Renal cortex interstitium (tissue), 11 donors: Measurements from ENCODE around the gene TPM4. TPM values are rescaled to one million over a fixed set of nuclear protein-coding genes. Genes with fewer than 3 reads are reported as not detected.
"Not testable (repeated sequence)": the region's sequence is repeated elsewhere in the genome, so short reads cannot be mapped to it uniquely, and the experiment has no call there.

Source experiments
- DNase-seq, 11 donors: peaks; one replicate each; pipeline ENCODE4 v3.0.0-alpha.2; 2013; ENCODE audit warnings: low read depth in 9 of 11, low spot score in 4 of 11; ENCODE audit errors: extremely low read depth in 1 of 11
- polyA plus RNA-seq, 3 donors: library from polyadenylated mRNA; unstranded; fragments of 120-200 nt; gene quantifications; one replicate each; pipeline ENCODE4 v1.2.1, GENCODE V29; 2013; ENCODE audit not compliant: insufficient read length in 3 of 3

Gene TPM4
- polyA plus RNA-seq, 3 donors, result 525 to 623 (median 557) TPM

DNA sequence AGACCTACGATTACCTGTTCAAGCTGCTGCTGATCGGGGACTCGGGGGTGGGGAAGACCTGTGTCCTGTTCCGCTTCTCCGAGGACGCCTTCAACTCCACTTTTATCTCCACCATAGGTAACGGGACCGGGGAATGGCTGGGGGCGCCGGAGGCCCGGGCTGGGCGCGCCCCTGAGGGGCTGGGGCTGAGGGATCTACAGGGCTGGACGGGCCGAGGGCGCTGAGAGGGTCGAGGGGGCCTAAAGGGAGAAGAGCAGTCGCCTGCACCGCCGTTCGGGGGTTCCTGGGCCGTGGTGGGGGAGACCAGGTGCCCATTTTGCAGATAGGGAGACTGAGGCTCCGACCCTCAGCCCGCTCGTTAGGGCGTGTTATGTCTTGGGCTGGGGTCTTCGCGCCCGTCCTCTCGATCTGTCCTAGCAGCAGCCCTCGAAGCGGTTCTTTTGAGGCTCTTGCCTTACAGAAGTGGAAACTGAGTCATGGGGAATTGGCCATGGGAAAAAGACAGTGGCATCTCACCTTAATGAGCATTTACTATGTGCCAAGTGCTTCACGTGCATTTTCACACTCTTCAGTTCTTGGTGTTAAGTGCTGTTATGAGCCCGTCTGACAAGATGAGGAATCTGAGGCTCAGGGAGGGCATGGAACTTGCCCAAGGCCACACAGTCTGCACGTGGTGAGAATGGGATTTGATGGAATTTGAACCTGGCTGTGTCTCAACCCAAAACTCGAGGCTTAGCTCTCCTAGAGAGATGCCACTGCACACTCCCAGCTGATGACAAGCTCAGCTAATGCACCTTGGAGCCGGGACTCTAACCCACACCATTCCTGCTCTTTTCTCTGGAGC lies 35.8 kb downstream of the TPM4 start:
- no peak for DNase-seq

GRCh38 chr19:16112778-16113177 lies 36.5 kb downstream of the TPM4 start:
- DNase-seq, result no peak

DNA sequence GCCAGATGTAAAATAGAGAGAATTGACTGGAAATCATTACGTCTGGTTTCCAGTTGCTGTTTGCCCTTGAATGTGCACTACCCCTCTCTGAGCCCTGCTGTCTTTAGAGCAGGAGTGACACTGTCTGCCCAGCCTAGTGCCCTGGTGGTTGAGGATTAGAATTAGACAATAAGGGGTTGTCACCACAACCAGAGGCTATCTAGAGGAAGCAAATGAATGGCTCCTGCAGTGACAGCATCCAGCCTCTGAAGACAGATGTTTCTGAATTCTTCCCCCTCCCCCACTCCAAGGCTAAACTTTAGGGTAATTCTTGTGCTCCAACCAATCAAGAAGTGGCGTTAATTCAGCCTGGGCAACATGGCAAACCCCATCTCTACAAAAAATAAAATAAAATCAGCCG lies 37.4 kb downstream of the TPM4 start:
- DNase-seq, result no peak

DNA sequence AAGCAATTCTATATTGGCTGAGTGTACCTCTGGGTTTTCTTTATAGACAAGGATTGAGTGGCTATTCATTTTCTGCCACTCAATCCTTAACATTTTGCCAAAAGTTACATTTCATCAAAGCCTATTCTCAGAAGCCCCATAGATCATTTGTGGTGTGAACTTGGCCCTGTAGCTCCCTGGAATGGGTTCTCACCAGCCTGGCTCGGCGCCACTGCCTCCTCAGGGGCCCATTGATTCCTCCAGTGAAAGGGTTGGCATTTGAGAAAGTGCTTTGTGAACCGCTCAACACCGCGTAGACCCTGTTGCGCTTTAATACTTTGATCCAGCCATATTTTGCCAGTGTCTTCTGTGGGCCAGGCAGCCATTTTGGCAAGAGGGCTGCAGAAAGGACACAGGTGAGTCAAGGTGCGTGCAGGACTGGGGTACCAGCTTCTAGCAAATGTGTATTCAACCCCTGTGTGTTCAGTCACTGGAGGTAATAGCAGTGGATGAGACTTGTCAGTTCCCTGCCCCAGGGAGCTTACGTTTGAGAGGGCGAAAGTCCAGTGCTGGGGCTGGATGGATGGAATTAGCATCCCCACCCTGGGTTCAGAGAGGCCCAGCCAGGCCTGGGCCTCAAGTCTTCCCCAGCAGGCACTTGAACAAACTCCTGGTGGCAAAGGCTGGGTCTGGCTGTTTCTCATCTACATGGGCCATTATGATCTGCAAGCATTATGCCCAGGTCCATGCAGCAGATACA lies 39.2 kb downstream of the TPM4 start:
- no peak for DNase-seq

- DNase-seq, result no peak
Measured at GRCh38 chr19:16116067-16116466, 39.8 kb downstream of the TPM4 start.

GRCh38 chr19:16117594-16118033 lies 41.3 kb downstream of the TPM4 start:
- no peak for DNase-seq

GRCh38 chr19:16118489-16119033 lies 42.3 kb downstream of the TPM4 start:
- no peak for DNase-seq

GRCh38 chr19:16119075-16119857 lies 43.0 kb downstream of the TPM4 start:
- DNase-seq, result not testable (repeated sequence)

DNA sequence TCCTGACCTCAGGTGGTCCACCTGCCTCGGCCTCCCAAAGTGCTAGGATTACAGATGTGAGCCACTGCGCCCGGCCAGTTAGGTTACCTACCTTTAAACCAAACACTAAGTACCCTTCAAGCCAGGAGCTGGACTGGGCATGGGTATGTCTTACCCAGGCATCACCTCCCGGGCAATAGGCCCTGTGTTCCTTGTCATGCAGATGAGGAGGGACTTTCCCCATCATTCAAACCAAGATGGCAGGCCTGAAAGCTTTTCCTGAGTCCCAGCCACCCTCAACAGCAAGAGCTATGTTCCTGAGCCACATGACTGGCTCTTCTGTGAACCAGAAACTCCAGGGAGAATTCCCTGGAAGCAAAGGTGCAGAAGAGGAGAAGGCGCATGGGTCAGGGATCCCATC lies 44.8 kb downstream of the TPM4 start:
- DNase-seq, result no peak

- no peak for DNase-seq
Measured at GRCh38 chr19:16121967-16122366, 45.7 kb downstream of the TPM4 start.

- DNase-seq, result no peak
Measured at GRCh38 chr19:16124953-16125352, 48.7 kb downstream of the TPM4 start.

DNA sequence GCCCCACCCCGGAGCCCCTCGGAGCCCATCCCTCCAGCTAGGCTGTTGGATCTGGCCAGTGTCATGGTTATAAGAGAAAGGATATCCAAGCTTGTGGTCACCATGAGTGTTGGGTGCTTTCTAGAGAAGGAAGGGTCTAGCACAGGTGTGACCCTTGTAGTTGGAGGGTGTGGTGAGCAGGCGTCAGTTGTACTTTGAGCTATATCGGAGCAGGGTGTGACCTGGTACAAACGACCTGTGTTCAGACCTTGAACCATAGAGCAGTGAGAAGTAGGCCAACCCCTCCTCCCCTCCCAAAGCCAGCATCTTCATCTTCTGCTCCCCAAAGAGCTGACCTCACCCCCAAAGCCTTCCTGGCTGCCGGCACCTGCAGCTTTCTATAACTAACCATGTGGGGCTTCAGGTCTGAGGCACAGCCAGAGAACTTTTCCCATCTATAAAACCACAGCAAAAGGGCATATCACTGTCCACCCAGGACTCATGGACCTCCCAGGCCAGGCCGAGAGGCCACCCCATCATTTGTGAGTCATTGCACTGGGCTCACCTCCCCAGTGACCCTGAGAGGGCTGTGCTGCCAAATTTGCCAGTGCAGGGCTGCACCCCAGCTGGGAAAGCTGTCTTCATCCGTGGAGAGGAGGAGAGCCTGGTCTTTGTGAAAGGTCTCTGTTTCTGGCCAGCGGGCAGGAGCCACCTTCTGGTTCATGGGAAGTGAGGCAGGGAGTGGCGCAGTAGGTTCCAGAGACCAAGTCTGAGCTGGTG lies 49.6 kb downstream of the TPM4 start:
- no peak for DNase-seq

GRCh38 chr19:16127080-16127479 lies 50.8 kb downstream of the TPM4 start:
- no peak for DNase-seq

DNA sequence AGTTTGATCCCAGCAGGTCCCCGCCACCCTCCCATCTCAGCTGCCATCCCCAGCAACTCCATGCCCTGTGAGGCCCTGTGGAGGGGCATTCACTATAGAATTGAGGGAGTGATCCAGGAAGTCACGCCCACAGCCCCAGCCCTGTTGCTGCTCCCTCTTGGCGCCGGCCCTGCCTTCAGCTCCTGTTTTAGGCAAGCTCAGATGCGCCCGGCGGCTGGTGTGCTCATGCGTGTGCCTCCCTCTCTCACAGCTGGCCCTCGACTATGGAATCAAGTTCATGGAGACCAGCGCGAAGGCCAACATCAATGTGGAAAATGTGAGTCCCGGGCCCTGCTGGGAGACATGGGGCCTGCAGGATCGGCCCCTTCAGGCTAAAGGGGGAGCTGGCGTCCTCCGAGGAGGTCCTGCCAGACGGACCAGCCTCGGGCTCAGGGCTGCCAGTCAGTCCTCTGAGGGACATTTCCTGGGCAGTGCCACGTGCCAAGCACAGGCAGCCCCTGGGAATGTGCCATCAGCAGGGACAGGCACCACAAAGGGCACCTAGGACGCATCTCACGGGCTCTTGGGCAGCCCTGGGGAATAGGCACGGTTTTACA lies 51.6 kb downstream of the TPM4 start:
- DNase-seq, result no peak

GRCh38 chr19:16131648-16132047 lies 55.4 kb downstream of the TPM4 start:
- DNase-seq, result no peak

DNA sequence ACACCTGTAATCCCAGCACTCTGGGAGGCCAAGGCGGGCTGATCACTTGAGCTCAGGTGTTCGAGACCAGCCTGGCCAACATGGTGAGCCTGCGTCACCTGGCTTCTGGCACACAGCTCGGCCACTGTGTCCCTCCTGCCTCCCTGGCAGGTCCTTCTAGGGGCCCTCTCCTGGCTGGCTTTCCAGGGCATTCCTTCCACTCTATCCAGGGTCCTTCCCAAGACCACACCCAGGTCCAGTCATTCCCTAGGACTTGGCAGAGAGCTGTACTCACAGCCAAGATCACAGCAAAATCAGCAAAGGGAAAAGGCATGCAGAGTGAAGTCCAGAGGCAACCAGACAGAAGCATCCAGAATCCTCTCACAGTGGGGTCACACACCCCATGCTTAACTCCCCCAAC lies 57.5 kb downstream of the TPM4 start:
- no peak for DNase-seq

DNA sequence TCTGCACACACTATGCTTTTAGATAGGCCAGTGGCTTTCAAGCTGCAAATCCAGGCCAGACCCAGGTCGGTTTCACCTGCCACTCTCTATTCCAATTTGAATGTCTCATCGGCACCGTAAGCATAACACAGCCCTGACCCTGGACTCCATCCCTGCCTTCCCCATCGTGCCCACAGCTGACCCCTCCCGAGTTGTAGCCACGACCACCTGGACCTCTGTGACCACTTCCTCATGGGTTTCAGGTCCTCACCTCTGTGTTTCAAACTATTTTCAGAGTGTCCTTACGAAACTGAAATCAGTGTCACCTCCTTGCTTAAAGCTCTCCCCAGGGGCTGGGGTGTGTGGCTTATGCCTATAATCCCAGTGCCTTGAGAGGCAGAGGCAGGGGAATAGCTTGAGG lies 58.2 kb downstream of the TPM4 start:
- DNase-seq, result no peak

DNA sequence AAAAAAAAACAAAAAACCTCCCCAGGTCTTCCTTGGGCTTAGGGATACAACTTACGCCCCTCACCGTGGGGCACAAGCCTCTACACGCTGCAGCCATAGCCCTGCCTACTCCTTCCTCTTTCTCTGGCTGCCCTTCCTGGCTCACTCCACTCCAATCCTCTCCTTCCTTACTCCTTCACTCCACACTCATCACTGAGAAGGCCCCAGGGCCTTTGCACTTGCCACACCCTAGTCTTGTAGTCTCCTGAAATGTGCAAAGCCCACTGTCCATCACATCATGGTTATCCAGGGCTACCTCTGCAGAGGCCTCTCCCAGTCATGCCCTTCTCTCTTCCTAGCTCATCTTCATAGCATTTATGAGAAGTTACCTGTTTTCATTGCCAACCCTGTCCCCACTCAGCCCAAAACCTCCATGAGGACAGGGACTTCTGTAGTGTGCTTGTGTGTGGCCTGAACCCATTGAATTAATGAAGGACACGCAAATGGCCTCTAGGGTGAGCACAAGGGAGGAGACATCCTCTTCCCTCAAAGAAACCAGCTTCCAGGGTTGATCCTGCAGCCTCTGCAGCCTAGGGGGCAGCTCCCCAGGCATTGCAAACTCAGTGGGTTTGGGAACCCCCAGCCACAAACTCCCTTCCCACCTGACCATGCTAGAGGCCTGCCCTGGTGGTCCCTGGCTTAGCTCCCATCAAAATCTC lies 59.3 kb downstream of the TPM4 start:
- no peak for DNase-seq
